GM21381 (cell line): ENCODE results near the gene THG1L.
A peak's percentile ranks its signal among the peaks of the same experiment; 100 is the strongest.

ENCODE experiments used
- ATAC-seq: cut with Tn5 transposase; IDR thresholded peaks from one replicate; pipeline ENCODE4 v1.9.1; 2021; ENCODE audit warnings: mild to moderate bottlenecking, moderate library complexity; ENCODE audit not compliant: unreplicated experiment

THG1L gene

GRCh38 chr5:157750320-157750719 is 19.1 kb downstream of the THG1L start:
- ATAC-seq, result no peak

- no peak for ATAC-seq
These were observed 24.9 kb downstream of the THG1L start for GRCh38 chr5:157756122-157756521.

GRCh38 chr5:157758706-157759105 is 27.5 kb downstream of the THG1L start:
- ATAC-seq, result no peak

GRCh38 chr5:157761690-157762621 is 30.7 kb downstream of the THG1L start:
- ATAC-seq, result peak; percentile 70

GRCh38 chr5:157764531-157764930 is 33.3 kb downstream of the THG1L start:
- no peak for ATAC-seq

- no peak for ATAC-seq
These were observed 35.2 kb downstream of the THG1L start for GRCh38 chr5:157766442-157766841.

GRCh38 chr5:157766902-157767301 is 35.7 kb downstream of the THG1L start:
- ATAC-seq, result no peak

- ATAC-seq, result no peak
These were observed 36.5 kb downstream of the THG1L start for GRCh38 chr5:157767689-157768088.

- ATAC-seq, result no peak
These were observed 39.4 kb downstream of the THG1L start for GRCh38 chr5:157770665-157771064.

GRCh38 chr5:157772127-157772526 is 40.9 kb downstream of the THG1L start:
- ATAC-seq, result no peak

GRCh38 chr5:157778121-157778805 is 47.0 kb downstream of the THG1L start:
- no peak for ATAC-seq

GRCh38 chr5:157779221-157779620 is 48.0 kb downstream of the THG1L start:
- no peak for ATAC-seq

GRCh38 chr5:157785801-157786200 is 54.6 kb downstream of the THG1L start:
- no peak for ATAC-seq
